Endothelial cell of umbilical vein (primary cell): ENCODE measurements around the gene REP15. TPM values are rescaled to one million over a fixed set of nuclear protein-coding genes. Genes with fewer than 3 reads are reported as not detected.

Source experiments
- BruUV-seq: library from RNA; stranded (reverse); fragments of 400-500 nt; replicated peaks from 2 replicates; lab custom pipeline; 2021; lab: Mats Ljungman, UMichigan
- CTCF ChIA-PET: fragments of 300-600, 350-600 bp; sonication (Branson Sonifier 250); formaldehyde crosslinking; loops from one replicate; lab custom pipeline; 2021; ENCODE audit warnings: antibody characterized with exemption, inconsistent platforms; lab: Charles Lee
- POLR2A ChIA-PET: fragments of 300-600, 350-600 bp; sonication (Branson Sonifier 250); formaldehyde crosslinking; loops from one replicate; lab custom pipeline; 2021; ENCODE audit warnings: antibody characterized with exemption, inconsistent platforms; lab: Charles Lee
- DNase-seq: peaks from one replicate; pipeline ENCODE4 v3.0.0-alpha.2; 2011; ENCODE audit warnings: low read depth, low spot score
- FAIRE-seq: peaks from 2 replicates; lab custom pipeline; 2011; peaks lifted over from hg19 to GRCh38; lab: Jason Lieb, UNC
- H2AFZ ChIP-seq: 2 replicates; pipeline ENCODE4 v1.6.0; 2012; ENCODE audit warnings: low read depth, low read length, control low read depth, inconsistent platforms
- H3K27ac ChIP-seq: 2 replicates; pipeline ENCODE4 v1.5.1; 2011; ENCODE audit warnings: low read depth, mild to moderate bottlenecking, control low read depth, low read length, moderate library complexity; ENCODE audit not compliant: insufficient read depth
- H3K27me3 ChIP-seq, 2 experiments: 2 replicates each; pipeline versions ENCODE4 v1.6.0 to v1.6.1; 2011; ENCODE audit warnings: low read length in 2 of 2, mixed read lengths in 1 of 2; ENCODE audit not compliant: control insufficient read depth in 2 of 2, insufficient read depth in 2 of 2
- H3K36me3 ChIP-seq, 2 experiments: 2 replicates in 1 of 2; 3 replicates in 1 of 2; pipeline ENCODE4 v1.5.1; 2011; ENCODE audit warnings: low read length in 2 of 2, mild to moderate bottlenecking in 1 of 2, moderate library complexity in 1 of 2; ENCODE audit not compliant: control insufficient read depth in 2 of 2, insufficient read depth in 2 of 2; ENCODE audit errors: extremely low read depth in 1 of 2
- H3K4me1 ChIP-seq: 3 replicates; pipeline ENCODE4 v1.5.1; 2011; ENCODE audit warnings: mild to moderate bottlenecking, low read length; ENCODE audit not compliant: control insufficient read depth, insufficient read depth; ENCODE audit errors: extremely low read depth
- H3K4me2 ChIP-seq: 2 replicates; pipeline ENCODE4 v1.6.1; 2011; ENCODE audit warnings: low read length, control low read depth, mixed read lengths; ENCODE audit not compliant: insufficient read depth
- H3K4me3 ChIP-seq, 3 experiments: fragments of 200-600 bp in 1 of 3; sonication (generic), shearing (Covaris generic) in 1 of 3; replicated peaks in 1 of 3; 2 replicates each; pipeline ENCODE4 v1.5.1; 2011 to 2016; ENCODE audit warnings: control low read depth in 3 of 3, low read length in 3 of 3, mild to moderate bottlenecking in 2 of 3, inconsistent platforms in 1 of 3, low read depth in 1 of 3, moderate library complexity in 1 of 3; ENCODE audit not compliant: insufficient read depth in 1 of 3
- H3K79me2 ChIP-seq: 2 replicates; pipeline ENCODE4 v1.6.0; 2012; ENCODE audit warnings: low read length, inconsistent platforms; ENCODE audit not compliant: control insufficient read depth, insufficient read depth
- H3K9ac ChIP-seq: replicated peaks from 2 replicates; pipeline ENCODE3; 2011; ENCODE audit warnings: low read length, control low read depth; ENCODE audit not compliant: insufficient read depth; ENCODE audit errors: extremely low read depth
- H3K9me1 ChIP-seq: replicated peaks from 3 replicates; pipeline ENCODE4 v1.6.0; 2011; ENCODE audit warnings: mild to moderate bottlenecking, low read length; ENCODE audit not compliant: control insufficient read depth, insufficient read depth; ENCODE audit errors: extremely low read depth
- H3K9me3 ChIP-seq: replicated peaks from 2 replicates; pipeline ENCODE4 v1.5.1; 2012; ENCODE audit warnings: low read length, inconsistent platforms; ENCODE audit not compliant: control insufficient read depth, insufficient read depth
- H4K20me1 ChIP-seq: replicated peaks from 2 replicates; pipeline ENCODE3; 2011; ENCODE audit warnings: mild to moderate bottlenecking, low read length; ENCODE audit not compliant: control insufficient read depth, insufficient read depth; ENCODE audit errors: extremely low read depth
- CTCF ChIP-seq, 2 donors: IDR thresholded peaks; 1 replicate in 1 of 2; 2 replicates in 1 of 2; pipeline ENCODE4 v1.5.1; 2011; ENCODE audit warnings: low read length in 2 of 2, mild to moderate bottlenecking in 2 of 2, moderate library complexity in 2 of 2, control low read depth in 1 of 2, inconsistent platforms in 1 of 2, low read depth in 1 of 2; ENCODE audit not compliant: insufficient read depth in 1 of 2; ENCODE audit errors: extremely low read depth in 1 of 2
- EZH2 ChIP-seq: IDR thresholded peaks from 2 replicates; pipeline ENCODE4 v1.6.1; 2012; ENCODE audit warnings: borderline replicate concordance, low read depth, mild to moderate bottlenecking, moderate library complexity, low read length, inconsistent platforms; ENCODE audit not compliant: severe bottlenecking
- FOS ChIP-seq: IDR thresholded peaks from 2 replicates; pipeline ENCODE4 v1.6.1; 2011; ENCODE audit warnings: mild to moderate bottlenecking, low read length, moderate library complexity, borderline replicate concordance; ENCODE audit not compliant: insufficient read depth
- GATA2 ChIP-seq: IDR thresholded peaks from 2 replicates; pipeline ENCODE4 v1.7.0; 2011; ENCODE audit warnings: low read depth, mild to moderate bottlenecking, moderate library complexity, mixed read lengths, low read length; ENCODE audit not compliant: insufficient read length, insufficient read depth
- JUN ChIP-seq: IDR thresholded peaks from 2 replicates; pipeline ENCODE4 v1.6.1; 2011; ENCODE audit warnings: borderline replicate concordance, low read depth; ENCODE audit not compliant: insufficient read length, insufficient read depth
- MAX ChIP-seq: IDR thresholded peaks from 2 replicates; pipeline ENCODE4 v1.6.1; 2011; ENCODE audit not compliant: insufficient read depth, insufficient read length
- MYC ChIP-seq: IDR thresholded peaks from one replicate; pipeline ENCODE4 v1.6.1; 2011; ENCODE audit warnings: mild to moderate bottlenecking, low read depth, low read length
- POLR2A ChIP-seq: IDR thresholded peaks from 2 replicates; pipeline ENCODE4 v1.6.1; 2012; ENCODE audit warnings: low read depth, mild to moderate bottlenecking, control low read depth, low read length
- POLR2AphosphoS5 ChIP-seq: IDR thresholded peaks from 2 replicates; pipeline ENCODE4 v1.6.1; 2012; ENCODE audit warnings: low read depth, mild to moderate bottlenecking, control low read depth, low read length, moderate library complexity; ENCODE audit not compliant: insufficient read depth
- dilution Hi-C: fragments of 300-500 bp; cut with MboI; formaldehyde crosslinking; loops from one replicate; pipeline ENCODE4 v1.15.0; 2019; ENCODE audit warnings: low sequenced_read_pairs; ENCODE audit not compliant: extremely low pct_ligation_motif_present
- intact Hi-C: fragments of 100-400 bp; cut with micrococcal nuclease; formaldehyde crosslinking; loops from one replicate; pipeline ENCODE4 v1.10.0; 2022
- polyA plus RNA-seq, 4 experiments: library from polyadenylated mRNA; depleted of rRNA in 3 of 4; stranded (reverse) in 3 of 4; unstranded in 1 of 4; fragments of >200 nt; gene quantifications; 2 replicates each; pipeline versions ENCODE4 v1.2.1 to v1.2.3, GENCODE V29; 2011 to 2012; ENCODE audit warnings: missing spikeins in 1 of 4
- total RNA-seq: library from RNA; stranded (reverse); gene quantifications from 2 replicates; pipeline ENCODE4 v1.2.3, GENCODE V29; 2021

Gene REP15
- total and polyA plus RNA-seq, 2 donors (not counting 3 experiments of a cell fraction or from before 2014, with no cell fraction given), result 0.94 to 4.8 TPM

- no TSS peak for BruUV-seq
- DNase-seq, result no peak
- Histone ChIP-seq H3K9ac (no peak overlapping the region), H2AFZ (no peak overlapping the region), H4K20me1 (no peaks in the 10 kb centered on the region), H3K4me3 (no peak overlapping the region), H3K36me3 (peaks cover 24 to 33% of the 10 kb centered on the region in 2 experiments), H3K79me2 (no peaks in the 10 kb centered on the region), H3K9me3 (no peaks in the 10 kb centered on the region), H3K4me2 (no peak overlapping the region), H3K27ac (no peak overlapping the region), H3K9me1 (no peaks in the 10 kb centered on the region), H3K4me1 (no peaks in the 10 kb centered on the region), H3K27me3 (no peaks in the 10 kb centered on the region)
- ChIA-PET CTCF (no interaction called here), POLR2A (no interaction called here)
- FAIRE-seq, result no peak
- dilution Hi-C loops (no loop called here), intact Hi-C loops (no loop called here)
- TF ChIP-seq MAX (no peak), GATA2 (no peak), POLR2A (no peak), CTCF (IDR thresholded peaks at IDR 0.05; ENCODE audit: extremely low read depth in 1 of 2, insufficient read depth in 1 of 2, low read depth in 1 of 2, low read length in 2 of 2) (no peak), EZH2 (no peak), MYC (no peak), JUN (no peak), FOS (no peak), POLR2AphosphoS5 (no peak)
Measured at GRCh38 chr12:27666510-27666909, 29.7 kb upstream of the REP15 start.
